ENCODE results near the gene WDR72.
"Not testable (repeated sequence)": the region's sequence is repeated elsewhere in the genome, so short reads cannot be mapped to it uniquely, and the experiment has no call there.

GRCh38 chr15:53540626-53541300, 218.7 kb downstream of the WDR72 start:
- TF ChIP-seq POLR2AphosphoS5, POLR2A, CTCF (IDR thresholded peaks at IDR 0.05): not testable (repeated sequence)

Data from gastroesophageal sphincter (tissue), 3 donors.